ENCODE results near the gene ZEB2.

Gene ZEB2

DNA sequence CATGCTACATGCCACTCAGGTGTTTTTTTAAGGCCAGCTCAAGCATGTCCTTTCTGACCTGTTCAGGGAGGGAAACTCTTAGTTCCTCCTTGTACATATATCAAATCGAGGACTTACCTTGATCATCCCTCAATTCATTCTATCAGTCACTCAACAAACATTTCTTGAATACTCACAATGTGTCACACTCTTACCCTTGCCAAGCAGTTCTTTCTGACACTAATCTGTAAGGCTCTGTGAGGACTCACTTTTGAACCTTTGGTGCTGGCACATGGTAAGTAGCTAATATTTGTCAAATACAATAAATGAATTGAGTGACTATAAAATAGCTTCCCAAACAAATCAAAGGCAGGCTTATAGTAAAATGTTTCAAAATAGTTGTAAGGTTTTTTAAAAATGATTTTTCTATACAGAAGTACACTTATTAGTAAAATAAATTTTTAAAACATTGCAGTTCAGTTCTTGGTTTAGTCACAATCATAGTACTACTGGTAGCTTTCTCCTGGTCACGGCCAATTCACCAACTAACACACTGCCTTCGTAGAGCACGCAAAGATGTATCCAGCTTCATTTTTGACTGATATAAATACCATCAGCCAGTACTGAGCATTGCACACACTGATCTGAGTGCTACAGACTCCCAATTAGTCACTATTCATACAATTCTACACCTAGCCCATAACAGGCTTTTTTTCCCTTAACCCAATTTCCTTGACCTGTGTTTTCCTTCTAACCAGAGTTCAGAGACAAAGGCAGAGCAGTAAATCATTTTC is 50.9 kb downstream of the ZEB2 start:
- DNase-seq: no peak

DNA sequence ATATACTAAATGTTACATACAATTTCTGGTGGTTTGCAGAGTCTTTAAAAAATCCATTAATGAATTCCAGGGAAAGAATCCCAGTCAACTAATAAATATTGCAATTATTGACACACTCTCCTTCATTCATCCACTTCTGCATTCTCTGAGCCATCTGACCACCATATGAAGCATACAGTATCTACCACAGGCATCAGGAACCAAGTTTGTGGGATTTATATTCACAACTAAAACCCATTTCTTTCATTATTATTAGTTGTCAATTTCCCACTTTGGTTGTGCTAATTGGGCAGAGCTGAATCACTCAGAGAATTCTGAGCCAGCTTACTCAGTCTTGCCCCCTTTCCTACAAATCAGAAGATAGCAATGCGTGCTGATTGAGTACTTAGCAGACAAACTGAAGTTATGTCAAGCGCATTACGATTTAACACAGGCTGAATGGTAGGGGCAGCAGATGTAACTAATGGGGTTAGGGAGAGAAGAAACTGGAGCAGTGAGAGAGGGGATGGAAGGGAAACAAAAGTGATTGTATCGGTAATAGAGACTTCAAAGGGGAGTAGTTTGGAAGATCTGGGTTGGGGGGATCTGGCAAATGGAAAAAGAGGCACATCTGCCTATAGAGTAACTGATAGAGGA is 52.3 kb downstream of the ZEB2 start:
- no peak for DNase-seq

DNA sequence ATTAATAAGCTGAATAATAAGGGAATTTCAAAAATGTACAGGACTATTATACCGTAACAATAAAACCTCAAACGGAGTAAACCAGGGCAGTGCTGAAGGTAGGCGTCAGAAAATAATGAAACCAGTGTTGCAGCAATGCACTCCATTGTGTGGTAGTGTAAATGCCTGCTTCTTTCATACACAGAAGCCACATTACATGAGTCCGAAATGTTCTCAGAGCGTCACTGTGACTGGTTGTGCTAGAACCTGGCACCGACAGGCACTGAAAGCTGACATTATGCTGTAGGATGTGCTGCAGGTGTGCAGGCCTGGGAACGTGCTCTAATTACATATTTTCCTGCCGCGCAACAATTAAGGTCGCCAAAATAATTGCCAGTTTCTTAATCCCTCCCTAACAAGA is 53.3 kb downstream of the ZEB2 start:
- DNase-seq: no peak

DNA sequence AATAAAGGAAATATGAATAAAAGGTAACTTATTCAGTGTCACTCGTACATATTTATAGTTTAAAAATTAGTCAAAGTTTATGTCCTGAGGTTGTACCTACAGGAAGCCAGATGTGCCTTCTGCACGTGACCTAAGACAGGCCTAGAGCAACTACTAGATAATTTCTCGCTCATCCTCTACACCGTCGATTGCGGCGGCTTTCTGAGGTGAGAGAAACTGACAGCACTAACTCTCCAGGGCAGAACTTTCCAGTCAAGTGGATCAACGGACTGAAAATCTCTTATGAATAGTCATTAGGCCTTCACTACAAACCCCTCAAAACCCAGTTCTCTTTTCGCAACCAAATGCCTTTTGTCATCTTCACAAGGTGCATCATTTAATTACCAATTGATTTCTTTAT is 54.2 kb downstream of the ZEB2 start:
- no peak for DNase-seq

DNA sequence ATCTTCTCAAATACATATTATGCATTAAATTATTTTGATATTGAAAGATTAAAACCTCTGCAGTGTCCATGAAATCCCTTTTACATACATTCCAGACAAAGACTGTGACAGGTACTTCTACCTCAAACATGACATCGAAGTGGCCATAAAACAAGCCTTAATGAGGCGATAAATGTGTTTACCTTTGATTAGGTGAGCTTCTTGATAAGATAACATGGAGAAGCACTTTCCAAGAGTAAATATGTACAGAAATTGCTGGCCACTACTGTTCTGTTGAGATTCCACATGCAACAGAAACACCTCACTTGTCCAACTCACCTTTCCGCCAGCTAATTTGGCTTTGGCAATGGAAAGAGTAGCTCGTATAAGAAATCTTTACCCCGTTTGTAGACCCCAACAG is 55.2 kb downstream of the ZEB2 start:
- no peak for DNase-seq

DNA sequence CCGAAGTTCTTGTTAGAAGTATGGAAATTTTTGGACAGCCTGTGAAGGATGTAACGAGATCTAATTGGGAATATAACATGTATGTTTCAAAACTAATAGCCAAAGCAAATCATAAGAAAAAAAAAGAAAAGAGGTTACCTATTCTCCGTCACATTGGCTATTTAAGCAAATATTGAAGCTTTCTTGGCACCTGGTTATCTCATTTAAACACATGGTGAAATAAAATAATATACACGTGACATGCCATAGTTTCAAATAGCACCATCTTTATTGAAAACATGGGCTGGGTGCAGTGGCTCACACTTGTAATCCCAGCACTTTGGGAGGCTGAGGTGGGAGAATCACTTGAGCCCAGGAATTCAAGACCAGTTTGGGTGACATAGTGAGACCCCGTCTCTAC is 56.7 kb downstream of the ZEB2 start:
- DNase-seq: no peak

DNA sequence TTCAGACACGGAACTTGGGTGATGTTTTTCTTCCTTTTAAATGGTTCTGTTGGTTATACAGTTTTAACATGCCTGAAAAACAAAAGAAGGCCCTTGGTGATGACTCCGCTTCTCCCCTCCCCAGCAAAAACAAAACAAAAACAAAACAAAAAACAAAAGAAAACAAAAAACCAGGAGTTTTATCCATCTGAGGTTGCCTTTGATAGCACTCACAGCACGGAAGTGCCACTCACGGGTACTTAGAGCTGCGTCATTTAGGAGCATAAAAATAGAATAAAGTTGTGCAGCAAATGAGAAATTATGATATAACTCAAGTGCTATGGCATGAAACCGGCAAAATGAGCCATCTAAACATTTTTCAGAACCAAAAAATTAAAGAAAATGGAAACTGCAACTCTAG is 57.7 kb downstream of the ZEB2 start:
- no peak for DNase-seq

DNA sequence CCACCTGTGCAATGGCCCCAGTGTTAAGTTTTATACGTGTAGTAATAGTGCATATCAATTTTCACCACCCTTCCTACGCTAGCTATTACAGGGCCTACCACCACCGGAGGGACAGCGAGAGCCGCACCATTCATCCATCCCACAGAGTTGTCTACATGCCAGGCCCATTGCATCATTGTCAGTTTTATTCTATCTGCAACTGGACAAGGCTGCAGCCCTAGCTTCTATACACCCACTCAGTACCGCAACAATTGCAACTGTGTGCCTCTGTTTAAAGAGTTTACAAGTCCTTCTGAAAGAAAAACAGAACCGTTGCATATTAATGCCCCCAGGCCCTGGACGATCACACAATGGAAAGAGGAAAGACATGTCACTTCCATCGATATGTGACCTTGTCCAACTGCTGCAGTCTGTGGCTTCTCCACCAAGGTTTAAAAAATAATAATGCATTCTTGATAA is 58.6 kb downstream of the ZEB2 start:
- peak; percentile 49 for DNase-seq

DNA sequence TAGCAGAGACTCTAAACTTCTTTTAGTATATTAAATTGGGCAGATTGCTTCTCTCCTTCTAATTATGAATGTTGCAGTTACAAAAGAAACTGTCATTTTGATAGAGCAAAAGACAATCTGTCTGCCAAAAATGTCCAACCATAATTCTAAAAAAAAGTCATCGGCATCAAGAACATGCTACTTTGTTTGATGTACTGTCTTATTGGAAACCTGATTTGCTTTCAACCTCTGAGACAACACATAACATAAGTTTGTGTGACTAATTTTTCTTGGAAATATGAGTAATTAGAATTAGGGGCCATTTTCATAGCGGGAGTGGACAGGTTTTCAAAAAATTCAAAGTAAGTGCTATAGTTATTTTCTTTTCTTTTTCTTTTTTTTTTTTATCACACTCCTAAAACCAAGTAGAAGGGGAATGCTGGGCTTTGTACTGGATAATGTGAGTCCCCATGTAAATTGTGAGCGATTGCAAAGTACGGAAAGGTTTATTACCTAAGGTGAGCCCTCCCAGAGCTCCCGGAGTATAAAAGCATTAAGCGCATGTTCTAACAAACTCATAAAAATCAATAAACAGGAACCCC is 59.1 kb downstream of the ZEB2 start:
- no peak for DNase-seq

DNA sequence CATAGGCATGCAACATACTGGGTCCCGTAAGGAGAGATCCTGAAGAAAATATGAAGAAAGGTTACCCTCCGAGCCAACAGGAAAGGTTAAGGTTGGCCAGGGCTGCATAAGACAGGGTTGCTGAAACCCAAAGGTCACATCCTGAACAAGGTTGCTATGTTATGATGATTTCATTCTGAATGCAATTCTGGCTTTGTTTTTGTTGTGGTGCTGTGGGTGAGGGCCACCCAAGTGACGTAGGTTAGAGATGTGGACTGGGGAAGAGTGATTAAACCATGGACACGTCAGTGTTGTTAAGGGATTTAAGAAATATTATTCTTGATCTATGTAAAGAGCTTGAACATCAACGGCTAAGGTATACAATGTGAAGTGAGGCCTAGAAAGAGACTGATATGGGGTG is 60.0 kb downstream of the ZEB2 start:
- no peak for DNase-seq

DNA sequence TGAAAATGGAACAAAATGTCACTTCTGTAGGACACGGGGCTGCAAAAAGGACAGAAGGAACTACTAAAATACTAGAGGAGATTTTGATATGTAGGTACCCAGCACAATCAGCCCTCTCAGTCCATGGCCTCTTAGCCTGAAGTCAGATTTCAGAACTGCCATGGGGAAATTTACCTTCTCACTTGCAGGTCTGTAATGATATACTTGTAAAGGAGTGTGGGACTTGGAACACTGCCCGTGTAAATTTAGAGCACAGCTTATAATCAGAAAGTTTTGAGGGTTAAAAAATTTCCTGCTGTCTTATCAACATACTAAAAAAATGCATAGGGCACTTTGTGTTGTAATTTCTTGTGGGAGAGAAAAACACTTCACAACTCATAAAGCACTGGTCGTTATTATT is 60.6 kb downstream of the ZEB2 start:
- DNase-seq: no peak

DNA sequence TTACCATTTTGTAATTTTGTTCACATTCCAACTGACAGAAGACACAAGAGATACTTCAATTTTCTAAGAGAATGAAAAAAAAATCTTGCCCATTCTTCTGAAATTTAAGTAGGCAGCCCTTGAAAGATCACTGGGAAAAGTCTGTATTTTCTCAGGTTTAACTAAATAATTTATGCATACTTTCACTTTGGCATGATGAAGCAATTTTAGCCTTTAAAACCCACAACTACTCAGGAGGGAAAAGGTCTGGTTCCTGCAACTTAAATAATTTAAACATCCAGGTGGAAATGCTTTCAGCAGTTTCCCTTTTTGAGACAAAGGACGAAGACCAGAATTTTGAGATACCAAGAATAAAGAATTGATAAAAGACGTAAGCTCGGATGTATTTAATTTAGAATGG is 61.4 kb downstream of the ZEB2 start:
- no peak for DNase-seq

DNA sequence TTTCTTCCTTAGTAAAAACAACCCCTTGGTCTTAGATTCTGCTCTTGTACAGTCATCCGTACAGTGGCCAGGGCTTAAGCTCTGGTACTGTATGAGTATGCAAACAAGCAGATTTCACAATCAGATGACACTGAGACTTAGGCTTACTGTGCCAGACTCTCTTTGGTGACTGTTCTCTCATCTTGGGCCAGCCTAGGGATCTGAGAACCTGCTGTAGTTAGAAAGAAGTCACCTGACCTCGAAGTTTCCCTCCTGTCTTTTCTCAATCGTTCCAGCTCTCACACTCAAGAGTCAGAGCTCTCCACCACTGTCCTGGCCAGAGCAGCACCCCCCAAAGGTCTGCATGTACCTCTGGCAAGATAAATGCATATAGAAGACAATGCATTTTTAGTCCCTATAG is 63.2 kb downstream of the ZEB2 start:
- DNase-seq: no peak

DNA sequence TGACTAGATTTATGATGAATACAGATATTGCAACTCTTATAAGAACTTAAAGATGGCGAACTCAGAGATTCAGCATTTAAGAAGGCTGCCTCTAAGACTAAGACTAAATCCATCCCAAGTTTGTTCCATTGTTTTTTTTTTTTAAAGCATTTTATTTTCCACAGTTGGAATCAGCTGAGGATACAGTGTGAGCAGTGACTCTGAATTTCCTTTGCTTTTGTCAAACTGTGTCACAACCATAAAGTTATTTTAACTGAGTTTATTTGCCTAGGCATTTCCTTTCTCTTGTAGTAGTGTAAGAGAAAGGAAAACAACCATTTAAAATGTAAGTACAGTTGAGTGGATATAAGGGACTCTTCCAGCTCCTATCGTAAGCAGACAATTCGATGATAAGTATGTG is 63.9 kb downstream of the ZEB2 start:
- no peak for DNase-seq

DNA sequence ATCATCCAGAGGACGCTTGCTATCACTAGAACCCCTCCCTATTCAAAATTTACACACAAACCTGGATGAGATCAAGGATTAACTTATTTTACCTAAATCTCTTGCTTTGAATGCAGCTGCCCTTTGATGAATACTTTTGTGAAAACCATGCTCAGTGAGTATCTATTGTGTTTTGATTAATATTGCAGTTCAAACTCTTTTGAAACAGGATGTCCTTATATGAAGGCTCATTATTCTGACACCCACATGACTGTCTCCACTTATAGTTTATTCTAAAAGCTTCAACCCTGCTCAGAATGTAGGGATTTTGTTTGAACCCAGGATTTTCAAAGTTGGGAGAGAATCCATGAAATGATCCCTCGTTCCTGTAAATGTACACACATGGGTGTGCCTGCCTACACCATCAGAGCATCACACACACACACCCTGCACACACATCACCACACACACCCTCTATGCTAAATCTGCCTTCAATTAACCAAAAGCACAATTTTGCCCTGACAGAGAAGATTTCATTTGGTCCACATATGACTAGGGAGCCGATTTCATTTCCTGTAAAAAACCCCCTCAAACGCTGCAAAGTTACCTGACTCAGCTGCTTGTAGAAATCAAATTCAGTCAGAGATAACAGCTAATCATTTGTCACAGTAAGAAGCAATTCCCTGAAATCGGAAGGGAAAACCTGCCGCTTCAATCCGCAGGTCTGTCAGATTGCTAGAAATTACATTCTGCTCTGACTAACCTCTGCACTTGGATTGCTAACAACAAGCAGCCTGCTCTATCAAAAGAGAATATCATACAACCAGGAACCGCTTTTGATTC is 65.2 kb downstream of the ZEB2 start:
- no peak for DNase-seq

DNA sequence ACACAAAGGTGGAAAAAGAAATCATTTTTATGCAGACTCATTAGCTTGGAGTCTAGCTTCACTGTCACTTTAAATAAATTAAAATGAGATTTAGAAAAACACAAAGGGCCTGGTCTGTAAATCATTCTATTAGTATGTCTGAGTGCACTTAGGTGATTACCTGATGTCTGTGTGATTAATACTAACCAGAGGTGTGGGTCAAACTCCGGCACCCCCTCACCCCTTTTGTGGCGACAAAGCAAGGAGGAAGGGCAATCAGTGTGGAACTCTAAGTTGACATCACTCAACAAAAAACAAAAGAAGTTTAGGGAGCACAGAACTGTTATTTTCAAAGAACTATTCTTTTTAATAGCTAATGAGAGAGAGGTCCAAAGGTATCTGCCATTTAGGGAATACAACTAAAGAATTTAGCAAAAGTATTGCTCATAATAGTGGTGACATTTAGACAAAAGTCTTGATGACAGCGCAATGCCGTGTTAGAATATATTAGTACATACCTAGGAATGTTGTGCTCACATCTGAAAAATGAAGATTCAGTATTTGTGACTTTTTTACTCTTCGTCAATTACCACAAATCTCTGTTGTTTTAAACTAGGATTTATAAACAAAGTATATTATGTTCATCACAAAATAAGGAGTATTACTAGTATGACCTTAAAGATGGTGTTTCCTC is 66.3 kb downstream of the ZEB2 start:
- DNase-seq: no peak

DNA sequence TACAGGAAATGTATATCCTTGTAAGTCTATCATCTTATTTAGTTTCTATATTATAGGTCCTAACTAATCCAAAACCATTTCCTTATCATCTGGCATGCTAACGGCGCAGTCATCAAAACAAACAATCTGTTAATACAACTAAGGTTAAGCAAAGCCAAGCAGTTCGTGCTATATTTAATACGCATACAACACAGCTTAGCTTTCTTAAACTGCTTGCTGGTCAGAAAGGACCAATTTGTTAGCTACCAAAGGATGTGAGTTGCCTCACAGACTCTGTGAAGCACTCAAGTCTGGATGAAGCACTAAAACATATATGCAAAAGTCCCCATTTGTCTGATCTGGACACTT is 67.0 kb downstream of the ZEB2 start:
- DNase-seq: no peak

DNA sequence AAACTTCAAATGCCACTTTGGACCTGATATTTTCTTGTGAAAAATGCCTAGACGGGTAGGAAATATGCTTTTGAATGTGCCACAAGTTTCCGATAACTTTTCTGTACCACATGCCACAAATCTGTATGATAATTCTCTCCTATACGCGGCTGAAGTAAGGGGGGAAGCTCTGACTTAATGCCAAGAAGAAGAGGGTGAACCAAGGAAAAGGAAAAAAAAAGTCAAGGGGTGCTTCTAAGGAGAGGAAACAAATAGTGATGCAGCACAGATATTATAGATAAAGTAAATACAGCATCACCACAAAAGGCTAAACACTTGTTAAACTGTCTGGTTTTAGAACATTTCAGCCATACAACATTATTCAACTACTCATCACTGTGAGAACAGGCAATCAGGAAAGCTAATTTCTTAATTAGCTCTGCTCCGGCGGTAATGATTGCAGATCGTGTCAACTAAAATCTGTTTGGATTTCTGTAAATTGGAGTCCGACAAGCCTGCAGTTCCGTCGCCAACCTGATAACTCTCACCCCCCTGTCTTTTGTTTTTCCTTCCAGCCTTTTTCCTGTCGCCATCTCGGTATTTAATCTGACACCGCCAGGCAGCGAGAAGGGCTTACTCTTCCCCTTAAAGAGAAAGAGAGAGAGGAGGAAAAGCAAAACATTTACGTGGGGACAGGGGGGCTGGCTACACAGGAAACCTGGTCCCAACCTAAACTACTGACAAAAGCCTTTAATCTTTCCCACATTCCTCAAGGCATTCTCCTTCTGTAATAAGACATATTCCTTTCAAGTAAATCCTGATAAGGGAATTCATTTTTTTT is 67.5 kb downstream of the ZEB2 start:
- no peak for DNase-seq

DNA sequence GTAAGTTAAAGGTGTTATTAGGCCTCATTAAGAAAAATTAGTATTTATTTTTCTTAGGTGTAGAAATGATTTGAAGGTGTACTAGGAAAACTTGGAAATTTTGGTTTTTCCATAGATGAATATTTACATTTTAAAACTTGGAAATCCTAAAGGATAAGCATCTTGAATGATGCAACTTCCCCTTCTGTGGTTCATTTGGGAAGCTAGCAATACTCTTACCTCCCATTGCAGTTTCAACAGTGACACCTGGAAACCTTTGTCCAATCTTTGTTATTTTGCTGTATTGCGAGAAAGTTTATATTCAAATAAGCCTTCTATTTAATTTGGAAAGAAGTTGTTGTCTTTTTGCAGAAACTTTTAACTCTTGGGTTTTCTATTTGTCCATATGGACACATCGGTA is 68.5 kb downstream of the ZEB2 start:
- DNase-seq: no peak

DNA sequence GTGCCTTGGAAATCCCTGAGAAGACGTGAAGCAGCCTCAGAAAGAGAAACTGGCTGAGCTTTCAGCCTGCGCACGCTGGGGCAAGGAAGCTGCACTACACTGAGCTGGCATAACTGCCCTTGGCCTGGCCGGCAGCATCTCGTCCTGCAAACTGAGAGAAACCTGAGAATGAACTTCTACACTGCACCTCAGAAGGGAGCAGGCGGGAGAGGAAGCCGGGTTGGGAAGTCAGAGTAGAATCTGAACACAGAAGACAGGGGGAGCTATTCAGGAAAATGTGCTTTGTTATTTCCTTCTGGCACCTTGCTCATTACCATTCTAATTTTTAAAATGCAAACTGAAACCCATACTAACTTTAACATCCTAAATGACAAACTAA is 70.9 kb downstream of the ZEB2 start:
- DNase-seq: no peak

DNA sequence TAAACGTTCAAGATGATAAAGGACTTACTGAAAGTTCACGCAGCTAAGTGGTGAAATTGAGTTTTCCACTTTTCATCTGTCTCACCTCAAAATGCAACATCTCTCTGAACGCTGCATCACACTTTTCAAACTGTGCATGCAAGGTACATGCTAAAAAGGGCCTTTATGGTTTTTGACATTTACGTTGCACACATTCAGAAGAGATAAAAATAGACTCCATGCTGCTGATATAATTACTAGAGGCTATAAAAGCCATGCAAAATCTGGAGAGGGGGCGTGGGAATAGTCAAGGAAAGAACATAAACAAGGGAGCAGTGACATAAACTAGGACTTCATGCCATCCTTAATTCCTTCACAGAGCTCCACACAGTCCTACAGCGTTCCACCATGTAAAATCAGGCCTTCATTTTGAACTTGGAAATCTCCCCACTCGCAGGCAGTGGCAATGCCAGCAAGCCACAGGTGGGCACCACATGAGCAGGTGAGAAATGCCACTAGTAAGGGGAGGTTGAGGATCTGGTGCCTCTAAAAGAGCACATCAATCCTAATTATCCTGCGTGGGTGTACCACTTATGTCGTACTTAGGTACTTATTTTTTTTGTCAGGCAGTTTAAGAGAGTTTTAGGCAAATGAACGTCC is 71.4 kb downstream of the ZEB2 start:
- DNase-seq: no peak

DNA sequence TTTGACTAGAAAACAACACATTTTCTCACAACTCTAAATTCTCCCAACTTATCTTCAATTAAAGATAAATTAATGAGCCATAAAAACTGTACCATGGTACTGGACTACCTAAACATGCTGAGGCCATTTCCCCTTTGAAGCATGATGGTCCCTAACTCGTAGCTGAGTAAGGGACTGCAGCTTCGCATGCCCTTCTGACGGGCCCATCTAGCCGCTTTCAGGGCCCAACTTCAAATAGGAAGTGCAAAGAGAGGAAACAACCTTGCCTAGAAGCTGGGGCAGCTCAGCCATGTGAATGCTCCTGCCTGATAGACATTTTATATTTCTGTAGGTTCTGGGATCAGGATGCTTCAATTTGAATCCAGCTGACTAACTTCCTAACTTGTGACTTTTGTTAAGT is 72.4 kb downstream of the ZEB2 start:
- no peak for DNase-seq

All from right hindlimb (tissue), 1 donor.